Heart left ventricle (tissue), 16 donors: ENCODE measurements around the gene ZNF319. TPM values are rescaled to one million over a fixed set of nuclear protein-coding genes. Genes with fewer than 3 reads are reported as not detected.

Experiments
- ATAC-seq, 4 donors: fragments of 200-7000 bp; cut with Tn5 transposase; one replicate each; pipeline ENCODE4 v1.9.1; 2020 to 2022; ENCODE audit warnings: moderate library complexity in 4 of 4, mild to moderate bottlenecking in 3 of 4, moderate number of reproducible peaks in 1 of 4
- DNase-seq, 5 donors: peaks; one replicate each; pipeline ENCODE4 v3.0.0-alpha.2; 2020
- H3K27ac ChIP-seq, 12 donors: fragments of 200-600 bp; sonication (generic) in 4 of 12; one replicate each; pipeline versions ENCODE4 v1.5.0 to v1.8.0; 2016 to 2022; ENCODE audit warnings: mild to moderate bottlenecking in 2 of 12
- H3K27me3 ChIP-seq, 9 donors: fragments of 200-600 bp; sonication (generic) in 2 of 9; one replicate each; pipeline versions ENCODE4 v1.5.1 to v1.8.0; 2016 to 2022; ENCODE audit warnings: mild to moderate bottlenecking in 3 of 9
- H3K36me3 ChIP-seq, 9 donors: fragments of 200-600 bp; sonication (generic) in 2 of 9; one replicate each; pipeline versions ENCODE4 v1.5.0 to v1.8.0; 2018 to 2022; ENCODE audit warnings: mild to moderate bottlenecking in 2 of 9
- H3K4me1 ChIP-seq, 12 donors: fragments of 200-600 bp; sonication (generic) in 4 of 12; one replicate each; pipeline versions ENCODE4 v1.5.0 to v1.8.0; 2016 to 2022; ENCODE audit warnings: mild to moderate bottlenecking in 3 of 12
- H3K4me3 ChIP-seq, 12 donors: fragments of 200-600 bp; sonication (generic) in 4 of 12; one replicate each; pipeline versions ENCODE4 v1.5.0 to v1.8.0; 2017 to 2022; ENCODE audit warnings: mild to moderate bottlenecking in 9 of 12, moderate library complexity in 4 of 12
- H3K9me3 ChIP-seq, 12 donors: fragments of 200-600 bp; sonication (generic) in 4 of 12; one replicate each; pipeline versions ENCODE4 v1.5.0 to v1.8.0; 2016 to 2022; ENCODE audit warnings: mild to moderate bottlenecking in 1 of 12
- POLR2A ChIP-seq, 2 donors: fragments of 450-650 bp; IDR thresholded peaks; one replicate each; pipeline ENCODE4 v1.6.1; 2017; ENCODE audit warnings: antibody characterized with exemption in 2 of 2, mild to moderate bottlenecking in 2 of 2, moderate library complexity in 2 of 2
- WGBS, 4 donors: extraction: QIAGEN DNeasy Blood & Tissue Kit in 2 of 4; methylation state at CpG; one replicate each; pipeline versions ENCODE4 v1.1.5 to v1.1.7; 2013 to 2018; 5-methylcytosine and 5-hydroxymethylcytosine counted together
- intact Hi-C, 10 donors: fragments of 100-400 bp; cut with DNase I; formaldehyde crosslinking; loops; one replicate each; pipeline versions ENCODE4 v1.11.1 to v1.14.2; 2022
- polyA plus RNA-seq, 2 donors: library from polyadenylated mRNA; stranded (reverse); fragments of 200-250 nt; gene quantifications; one replicate each; pipeline ENCODE4 v1.2.3, GENCODE V29; 2013
- total RNA-seq, 9 donors: library from RNA; depleted of rRNA in 2 of 9; stranded (reverse); fragments of >200 nt in 2 of 9; fragmentation: NEBNext Ultra II Directional in 3 of 9; extraction: Animal tissue kit (Norgen Biotek cat#: 25700) in 3 of 9; gene quantifications; one replicate each; pipeline versions ENCODE4 v1.1.0 to v1.2.4, GENCODE V29; 2016 to 2023
- TF ChIP-seq, protein P1 (sequence below), 12 donors: fragments of 200-600 bp; sonication (generic) in 4 of 12; IDR thresholded peaks; one replicate each; pipeline versions ENCODE4 v1.5.0 to v1.8.0; 2018 to 2022; ENCODE audit warnings: antibody characterized with exemption in 12 of 12, mild to moderate bottlenecking in 5 of 12
- donor health status: ischemic (EF 13 %, LVEDD 7.1; RV severe dilation, severe dysfunction).
- donor health status: healthy with polysubstance abuse.
- donor health status: DM: no; HTN: yes; CAD: no.
- donor health status: DM: no; HTN: no; CAD: no.
- donor health status: ischemic (EF 25% LVEDD 6.9; RV normal size, moderate dysfunction).
- donor health status: ischemic (EF 25% LVEDD 5.7; RV mildly dilated, moderate dysfunction).
- donor health status: healthy.
- donor health status: DM: yes; HTN: yes; CAD: no.
- donor health status: ischemic (EF 35%, LVEDD 5.7; RV mildly dilated, moderate dysfunction).
- donor health status: nonischemic (EF 11% LVEDD 7.7; RV severe dilation, severe dysfunction).
- donor health status: DM: yes; HTN: yes; CAD: no.
- donor health status: PGD.
- donor health status: ischemic (EF 29% LVEDD 5.4; RV normal size, mild dysfunction).
- donor health status: nonischemic (EF 23%, LVEDD 6.1; RV moderate dilation, normal function).

ZNF319 gene
- total and polyA plus RNA-seq, 11 donors: 5.6 to 10.5 (median 8.6) TPM

DNA sequence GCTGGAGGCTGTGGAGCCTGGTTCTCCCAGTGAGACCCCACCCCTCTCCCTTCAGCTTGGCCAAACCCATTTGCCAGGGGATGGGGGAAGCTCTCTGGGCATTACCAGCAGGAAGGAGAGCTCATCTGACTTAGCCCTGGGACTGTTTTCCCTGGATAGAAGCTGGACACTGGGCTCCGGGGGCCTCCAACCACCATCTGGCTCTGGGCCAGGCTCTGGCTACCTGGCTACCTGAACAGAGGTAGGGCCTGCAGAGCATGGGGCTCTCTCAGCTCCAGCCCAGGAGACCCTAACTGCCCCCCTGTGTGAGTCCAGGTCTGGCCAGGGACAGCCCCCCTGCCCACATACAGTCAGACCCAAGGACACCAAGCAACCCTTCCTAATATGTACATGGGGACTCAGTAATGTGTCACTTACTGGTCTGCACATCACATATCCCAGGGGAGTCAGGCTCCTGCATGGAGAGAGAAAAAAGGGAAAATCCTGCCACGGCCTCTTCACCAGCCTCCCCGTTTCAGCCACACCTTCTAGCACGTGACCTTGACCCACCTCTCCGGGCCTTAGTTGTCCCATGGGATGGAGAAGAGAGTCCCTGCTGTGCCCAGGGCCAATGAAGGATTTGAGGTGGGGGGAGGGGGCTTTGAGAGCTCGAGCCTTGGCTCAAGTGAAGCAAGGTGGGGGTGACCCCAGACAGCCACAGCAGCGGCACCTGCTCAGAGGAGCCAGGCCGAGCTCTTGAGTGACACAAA is 43.4 kb downstream of the ZNF319 start:
- no peaks in the 10 kb centered on the region for H3K27me3 ChIP-seq
- intact Hi-C loops: no loop called here
- no peaks in the 10 kb centered on the region for H3K4me1 ChIP-seq
- no peak for ATAC-seq
- H3K36me3 ChIP-seq: no peaks in the 10 kb centered on the region
- no peak overlapping the region for H3K27ac ChIP-seq
- WGBS, 4 donors: 57 to 80% (median 66%) methylated on average over 5 to 8 of the region's 8 CpGs
- no peaks in the 10 kb centered on the region for H3K9me3 ChIP-seq
- DNase-seq: no peak
- H3K4me3 ChIP-seq: no peak overlapping the region
- no peak for TF ChIP-seq POLR2A (IDR thresholded peaks at IDR 0.05)

DNA sequence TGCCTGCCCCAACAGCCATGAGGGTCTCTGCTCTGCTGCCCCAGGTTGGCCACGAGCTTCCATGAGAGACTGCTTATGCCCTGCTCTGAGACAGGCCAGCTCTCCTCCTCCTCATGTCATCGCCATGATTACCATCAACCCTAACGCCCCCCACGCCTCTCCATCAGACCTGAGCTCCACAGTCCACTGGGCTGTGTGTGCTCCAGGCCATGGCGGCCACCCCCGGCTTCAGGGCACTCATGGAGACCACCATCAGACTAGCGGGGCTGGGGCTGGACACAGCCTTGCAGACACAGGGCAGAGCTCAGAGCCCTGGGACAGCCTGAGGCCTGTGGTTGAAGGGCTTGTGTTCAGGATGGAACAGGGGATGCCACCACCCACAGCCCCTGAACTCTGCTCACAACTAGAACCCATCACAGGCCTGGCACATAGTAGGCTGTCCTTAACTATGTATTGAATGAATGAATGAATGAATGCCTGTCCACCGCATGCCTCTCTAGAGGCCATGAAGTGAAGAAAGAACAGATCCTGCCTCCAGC is 44.1 kb downstream of the ZNF319 start:
- WGBS, 4 donors: 81 to 90% (median 85%) methylated on average over 7 to 8 of the region's 8 CpGs
- Histone ChIP-seq H3K27ac (no peak overlapping the region), H3K4me1 (no peaks in the 10 kb centered on the region), H3K36me3 (no peaks in the 10 kb centered on the region), H3K27me3 (no peaks in the 10 kb centered on the region), H3K4me3 (no peak overlapping the region), H3K9me3 (no peaks in the 10 kb centered on the region)
- DNase-seq (no peak), ATAC-seq (no peak)
- no peak for TF ChIP-seq POLR2A (IDR thresholded peaks at IDR 0.05)
- TF ChIP-seq, protein P1, sequence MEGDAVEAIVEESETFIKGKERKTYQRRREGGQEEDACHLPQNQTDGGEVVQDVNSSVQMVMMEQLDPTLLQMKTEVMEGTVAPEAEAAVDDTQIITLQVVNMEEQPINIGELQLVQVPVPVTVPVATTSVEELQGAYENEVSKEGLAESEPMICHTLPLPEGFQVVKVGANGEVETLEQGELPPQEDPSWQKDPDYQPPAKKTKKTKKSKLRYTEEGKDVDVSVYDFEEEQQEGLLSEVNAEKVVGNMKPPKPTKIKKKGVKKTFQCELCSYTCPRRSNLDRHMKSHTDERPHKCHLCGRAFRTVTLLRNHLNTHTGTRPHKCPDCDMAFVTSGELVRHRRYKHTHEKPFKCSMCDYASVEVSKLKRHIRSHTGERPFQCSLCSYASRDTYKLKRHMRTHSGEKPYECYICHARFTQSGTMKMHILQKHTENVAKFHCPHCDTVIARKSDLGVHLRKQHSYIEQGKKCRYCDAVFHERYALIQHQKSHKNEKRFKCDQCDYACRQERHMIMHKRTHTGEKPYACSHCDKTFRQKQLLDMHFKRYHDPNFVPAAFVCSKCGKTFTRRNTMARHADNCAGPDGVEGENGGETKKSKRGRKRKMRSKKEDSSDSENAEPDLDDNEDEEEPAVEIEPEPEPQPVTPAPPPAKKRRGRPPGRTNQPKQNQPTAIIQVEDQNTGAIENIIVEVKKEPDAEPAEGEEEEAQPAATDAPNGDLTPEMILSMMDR (IDR thresholded peaks at IDR 0.05): no peak
- intact Hi-C loops: no loop called here

DNA sequence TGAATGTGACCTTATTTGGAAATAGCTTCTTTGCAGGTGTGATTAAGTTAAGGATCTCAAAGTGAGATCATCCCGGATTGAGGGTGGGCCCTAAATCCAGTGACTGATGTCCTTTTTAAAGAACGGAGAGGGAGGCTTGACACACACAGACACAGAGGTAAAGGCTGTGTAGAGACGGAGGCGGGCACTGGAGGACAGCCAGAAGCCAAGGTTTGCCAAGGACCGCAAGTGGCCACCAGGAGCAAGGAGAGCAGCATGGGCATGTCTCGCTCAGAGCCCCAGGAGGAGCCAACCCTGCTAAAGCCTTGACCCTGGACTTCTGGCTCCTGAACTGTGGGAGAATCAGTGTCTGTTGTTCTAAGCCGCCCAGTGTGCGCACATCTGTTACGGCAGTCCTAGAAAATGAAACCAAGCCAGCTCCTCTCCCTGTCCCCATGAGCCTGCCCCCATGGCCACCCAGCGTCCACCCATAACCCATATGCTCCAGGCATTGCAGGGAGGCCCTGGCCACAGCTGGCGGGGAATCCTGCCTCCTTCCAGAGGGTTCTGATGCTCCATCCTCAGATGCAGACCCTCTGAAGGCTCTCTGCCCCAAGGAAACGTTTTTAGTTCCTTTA is 44.8 kb downstream of the ZNF319 start:
- ATAC-seq: peak in 3 of 4 donors; percentile 31 to 64 (median 41)

DNA sequence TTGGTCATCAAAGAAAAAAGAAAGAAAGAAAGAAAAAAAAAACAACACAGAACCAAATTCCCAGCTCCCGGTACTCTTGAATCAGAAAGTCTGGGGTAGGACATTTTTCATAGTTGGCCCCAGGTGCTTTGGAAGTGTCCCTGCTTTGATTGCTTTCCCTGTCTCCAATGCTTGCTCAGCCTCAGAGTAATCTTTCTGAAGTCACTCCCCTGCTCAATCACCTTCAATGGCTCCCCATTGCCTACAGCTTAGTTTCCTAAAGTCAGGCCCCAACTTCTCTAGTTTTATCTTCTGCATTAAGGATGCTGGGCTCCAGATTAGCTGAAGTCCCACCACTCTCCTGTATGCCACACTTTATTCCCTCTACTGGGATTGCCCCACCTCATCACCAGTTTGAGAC is 46.6 kb downstream of the ZNF319 start:
- Histone ChIP-seq H3K36me3 (no peaks in the 10 kb centered on the region), H3K9me3 (no peaks in the 10 kb centered on the region), H3K27ac (no peak overlapping the region), H3K27me3 (peaks cover 0 to 6% (median 0%) of the 10 kb centered on the region in 9 donors), H3K4me1 (no peaks in the 10 kb centered on the region), H3K4me3 (no peak overlapping the region)
- intact Hi-C loops: no loop called here
- DNase-seq (no peak), ATAC-seq (no peak)
- 78 to 100% (median 88%) methylated on average over 1 of the region's 1 CpG for WGBS, 4 donors
- TF ChIP-seq, protein P1 (IDR thresholded peaks at IDR 0.05): no peak
- TF ChIP-seq POLR2A (IDR thresholded peaks at IDR 0.05): no peak

More for the DNA sequence above, 44.8 kb downstream of the ZNF319 start:
- intact Hi-C loops: no loop called here
- Histone ChIP-seq H3K27me3 (no peaks in the 10 kb centered on the region), H3K36me3 (no peaks in the 10 kb centered on the region), H3K4me1 (no peaks in the 10 kb centered on the region), H3K9me3 (no peaks in the 10 kb centered on the region), H3K4me3 (no peak overlapping the region), H3K27ac (no peak overlapping the region)
- no peak for TF ChIP-seq POLR2A (IDR thresholded peaks at IDR 0.05)
- TF ChIP-seq, protein P1 (IDR thresholded peaks at IDR 0.05): peak in 1 of 12 donors; percentile 10
- 61 to 72% (median 66%) methylated on average over 9 to 12 of the region's 12 CpGs for WGBS, 4 donors
- peak in 2 of 5 donors; percentile 42 to 43 for DNase-seq
